H9 (cell line): ENCODE results near the gene UNC13C. TPM values are rescaled to one million over a fixed set of nuclear protein-coding genes. Genes with fewer than 3 reads are reported as not detected.

Experiments used
- DNase-seq: peaks from one replicate; pipeline ENCODE4 v3.0.0-alpha.2; 2017
- H2AFZ ChIP-seq: one replicate; pipeline ENCODE4 v1.6.1; 2013; ENCODE audit warnings: mild to moderate bottlenecking, low read length, control low read depth, moderate library complexity
- H2AK5ac ChIP-seq: 2 replicates; pipeline ENCODE4 v1.6.1; 2013; ENCODE audit warnings: low read length, control low read depth, mixed read lengths; ENCODE audit not compliant: insufficient read length
- H2BK120ac ChIP-seq: one replicate; pipeline ENCODE4 v1.6.1; 2013; ENCODE audit warnings: low read depth, mild to moderate bottlenecking, low read length, control low read depth, inconsistent platforms; ENCODE audit not compliant: poor library complexity, severe bottlenecking
- H2BK12ac ChIP-seq: 2 replicates; pipeline ENCODE4 v1.6.1; 2013; ENCODE audit warnings: low read length, control low read depth, mixed read lengths, low read depth; ENCODE audit not compliant: insufficient read length
- H2BK15ac ChIP-seq: 2 replicates; pipeline ENCODE4 v1.6.1; 2013; ENCODE audit warnings: low read depth, low read length, control low read depth
- H2BK20ac ChIP-seq: one replicate; pipeline ENCODE4 v1.6.1; 2013; ENCODE audit warnings: low read depth, mild to moderate bottlenecking, low read length, control low read depth, inconsistent platforms; ENCODE audit not compliant: poor library complexity, severe bottlenecking
- H2BK5ac ChIP-seq: 2 replicates; pipeline ENCODE4 v1.6.1; 2013; ENCODE audit warnings: low read length, control low read depth, mixed read lengths; ENCODE audit not compliant: insufficient read length
- H3K14ac ChIP-seq: 2 replicates; pipeline ENCODE4 v1.6.1; 2013; ENCODE audit warnings: low read length, control low read depth; ENCODE audit not compliant: insufficient read depth
- H3K18ac ChIP-seq: 2 replicates; pipeline ENCODE4 v1.6.1; 2013; ENCODE audit warnings: low read depth, mild to moderate bottlenecking, mixed read lengths, low read length, control low read depth; ENCODE audit not compliant: insufficient read length
- H3K23ac ChIP-seq: 2 replicates; pipeline ENCODE4 v1.6.1; 2013; ENCODE audit warnings: low read length, control low read depth, mixed read lengths, low read depth; ENCODE audit not compliant: insufficient read length
- H3K23me2 ChIP-seq: 2 replicates; pipeline ENCODE4 v1.6.1; 2013; ENCODE audit warnings: low read depth, mild to moderate bottlenecking, mixed read lengths, low read length, control low read depth; ENCODE audit not compliant: insufficient read length, poor library complexity, severe bottlenecking
- H3K27ac ChIP-seq: 2 replicates; pipeline ENCODE4 v1.5.1; 2013; ENCODE audit warnings: low read length, control low read depth, mixed read lengths, low read depth; ENCODE audit not compliant: insufficient read length
- H3K27me3 ChIP-seq: 2 replicates; pipeline ENCODE4 v1.6.1; 2013; ENCODE audit warnings: low read length, control low read depth, inconsistent platforms; ENCODE audit not compliant: insufficient read depth
- H3K4ac ChIP-seq: 2 replicates; pipeline ENCODE4 v1.6.1; 2013; ENCODE audit warnings: low read depth, mild to moderate bottlenecking, control low read depth, inconsistent platforms, low read length, moderate library complexity
- H3K4me1 ChIP-seq: 2 replicates; pipeline ENCODE4 v1.6.1; 2013; ENCODE audit warnings: low read length, control low read depth, inconsistent platforms; ENCODE audit not compliant: insufficient read depth
- H3K4me2 ChIP-seq: 2 replicates; pipeline ENCODE4 v1.6.1; 2013; ENCODE audit warnings: low read length, control low read depth, mixed read lengths; ENCODE audit not compliant: insufficient read length, insufficient read depth
- H3K56ac ChIP-seq: 2 replicates; pipeline ENCODE4 v1.6.1; 2013; ENCODE audit warnings: low read depth, mild to moderate bottlenecking, mixed read lengths, low read length, control low read depth; ENCODE audit not compliant: insufficient read length
- H3K79me1 ChIP-seq: 2 replicates; pipeline ENCODE4 v1.6.1; 2013; ENCODE audit warnings: low read depth, mild to moderate bottlenecking, moderate library complexity, low read length, control low read depth, inconsistent platforms; ENCODE audit not compliant: insufficient read depth, poor library complexity, severe bottlenecking
- H3K79me2 ChIP-seq: 2 replicates; pipeline ENCODE4 v1.6.1; 2013; ENCODE audit warnings: low read length, control low read depth, inconsistent platforms; ENCODE audit not compliant: insufficient read depth
- H3K9ac ChIP-seq: 2 replicates; pipeline ENCODE4 v1.6.1; 2013; ENCODE audit warnings: low read length, control low read depth, mixed read lengths; ENCODE audit not compliant: insufficient read length; ENCODE audit errors: extremely low read depth
- H3K9me3 ChIP-seq: one replicate; pipeline ENCODE4 v1.6.1; 2013; ENCODE audit warnings: low read depth, low read length, inconsistent platforms; ENCODE audit not compliant: control insufficient read depth
- H3T11ph ChIP-seq: one replicate; pipeline ENCODE4 v1.6.1; 2013; ENCODE audit warnings: mild to moderate bottlenecking, low read length, control low read depth, inconsistent platforms
- H4K20me1 ChIP-seq: one replicate; pipeline ENCODE4 v1.6.1; 2013; ENCODE audit not compliant: control insufficient read depth, insufficient read length, insufficient read depth
- H4K5ac ChIP-seq: 2 replicates; pipeline ENCODE4 v1.6.1; 2013; ENCODE audit warnings: low read depth, mild to moderate bottlenecking, mixed read lengths, low read length, control low read depth; ENCODE audit not compliant: insufficient read length
- H4K8ac ChIP-seq: replicated peaks from 2 replicates; pipeline ENCODE4 v1.6.1; 2013; ENCODE audit warnings: low read length, control low read depth, mixed read lengths, low read depth; ENCODE audit not compliant: insufficient read length
- H4K91ac ChIP-seq: 2 replicates; pipeline ENCODE4 v1.6.1; 2013; ENCODE audit warnings: low read depth, mild to moderate bottlenecking, moderate library complexity, mixed read lengths, low read length, control low read depth; ENCODE audit not compliant: insufficient read length
- H3K27ac Mint-ChIP-seq, 3 experiments: 2 replicates in 2 of 3; 3 replicates in 1 of 3; pipeline ENCODE4 v1.8.0; 2020 to 2021; ENCODE audit warnings: mixed read lengths in 3 of 3, mild to moderate bottlenecking in 1 of 3, moderate library complexity in 1 of 3
- H3K27me3 Mint-ChIP-seq: 2 replicates; pipeline ENCODE4 v1.8.0; 2021; ENCODE audit warnings: low read depth, mild to moderate bottlenecking, moderate library complexity, mixed read lengths
- H3K36me3 Mint-ChIP-seq, 3 experiments: 2 replicates in 2 of 3; 3 replicates in 1 of 3; pipeline ENCODE4 v1.8.0; 2020 to 2021; ENCODE audit warnings: low read depth in 3 of 3, mixed read lengths in 3 of 3; ENCODE audit not compliant: insufficient read depth in 1 of 3
- H3K4me1 Mint-ChIP-seq, 2 experiments: 2 replicates each; pipeline ENCODE4 v1.8.0; 2020; ENCODE audit warnings: mixed read lengths in 2 of 2
- H3K4me3 Mint-ChIP-seq, 2 experiments: 2 replicates in 1 of 2; 3 replicates in 1 of 2; pipeline ENCODE4 v1.8.0; 2020 to 2021; ENCODE audit warnings: mild to moderate bottlenecking in 2 of 2, mixed read lengths in 2 of 2, moderate library complexity in 1 of 2
- H3K9me3 Mint-ChIP-seq, 2 experiments: 2 replicates in 1 of 2; 3 replicates in 1 of 2; pipeline ENCODE4 v1.8.0; 2020; ENCODE audit warnings: mild to moderate bottlenecking in 2 of 2, mixed read lengths in 2 of 2, moderate library complexity in 1 of 2
- WGBS: extraction: QIAGEN DNeasy Blood & Tissue Kit; methylation state at CpG from one replicate; pipeline ENCODE4 v1.1.7; 2013; ENCODE audit warnings: missing lambda C conversion rate, low lambda C conversion rate, mixed read lengths; ENCODE audit not compliant: insufficient read length; ENCODE audit errors: extremely low coverage; 5-methylcytosine and 5-hydroxymethylcytosine counted together
- total RNA-seq: library from RNA; stranded (reverse); gene quantifications from 2 replicates; pipeline ENCODE4 v1.2.1, GENCODE V29; 2021
- TF ChIP-seq, protein P1 (sequence below): fragments of 200-600 bp; sonication (generic); conservative IDR thresholded peaks from 3 replicates; pipeline ENCODE4 v1.8.0; 2021; ENCODE audit warnings: antibody characterized with exemption, mild to moderate bottlenecking

Gene UNC13C
- total RNA-seq, 1 experiment from 2014 or later = 0.02 TPM

DNA sequence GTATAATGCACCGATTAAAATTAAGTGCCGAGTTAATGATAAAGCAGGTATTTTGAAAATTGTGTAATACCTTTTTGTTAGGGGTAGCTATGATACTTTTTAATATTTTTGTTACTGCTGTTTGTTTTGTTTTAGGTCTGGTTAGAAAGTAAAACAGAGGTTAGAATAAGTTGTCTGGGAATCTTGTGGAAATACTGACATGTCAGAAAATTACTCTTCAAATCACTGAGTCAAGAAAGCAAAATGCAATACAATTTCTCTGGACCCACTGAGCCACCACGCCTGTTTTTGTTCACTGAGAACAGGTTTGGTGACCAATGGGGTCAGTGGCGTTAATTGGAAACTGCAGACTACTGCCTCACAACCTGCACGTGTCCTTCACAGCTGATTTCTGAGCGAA lies 601.6 kb downstream of the UNC13C start:
- Mint-ChIP-seq H3K9me3 (peaks cover 0 to 4% of the 10 kb centered on the region in 2 experiments; a peak in 1 of 5 replicates), H3K4me3 (no peak overlapping the region), H3K27ac (no peak overlapping the region), H3K36me3 (no peaks in the 10 kb centered on the region), H3K27me3 (no peaks in the 10 kb centered on the region), H3K4me1 (peaks cover 0 to 5% of the 10 kb centered on the region in 2 experiments; a peak in 1 of 4 replicates)
- H4K20me1 ChIP-seq = no peaks in the 10 kb centered on the region
- no peaks in the 10 kb centered on the region for H3K9me3 ChIP-seq
- no peak overlapping the region for H3K56ac ChIP-seq
- H3K27me3 ChIP-seq = no peaks in the 10 kb centered on the region
- H2BK15ac ChIP-seq = no peak overlapping the region
- H4K5ac ChIP-seq = no peak overlapping the region
- no peak overlapping the region for H2BK20ac ChIP-seq
- H3K18ac ChIP-seq = no peak overlapping the region
- H3K9ac ChIP-seq = no peak overlapping the region
- H3K79me1 ChIP-seq = no peaks in the 10 kb centered on the region
- H3T11ph ChIP-seq = no peak overlapping the region
- no CpG with 5 or more reads among the region's 6 CpGs for WGBS
- TF ChIP-seq, protein P1, sequence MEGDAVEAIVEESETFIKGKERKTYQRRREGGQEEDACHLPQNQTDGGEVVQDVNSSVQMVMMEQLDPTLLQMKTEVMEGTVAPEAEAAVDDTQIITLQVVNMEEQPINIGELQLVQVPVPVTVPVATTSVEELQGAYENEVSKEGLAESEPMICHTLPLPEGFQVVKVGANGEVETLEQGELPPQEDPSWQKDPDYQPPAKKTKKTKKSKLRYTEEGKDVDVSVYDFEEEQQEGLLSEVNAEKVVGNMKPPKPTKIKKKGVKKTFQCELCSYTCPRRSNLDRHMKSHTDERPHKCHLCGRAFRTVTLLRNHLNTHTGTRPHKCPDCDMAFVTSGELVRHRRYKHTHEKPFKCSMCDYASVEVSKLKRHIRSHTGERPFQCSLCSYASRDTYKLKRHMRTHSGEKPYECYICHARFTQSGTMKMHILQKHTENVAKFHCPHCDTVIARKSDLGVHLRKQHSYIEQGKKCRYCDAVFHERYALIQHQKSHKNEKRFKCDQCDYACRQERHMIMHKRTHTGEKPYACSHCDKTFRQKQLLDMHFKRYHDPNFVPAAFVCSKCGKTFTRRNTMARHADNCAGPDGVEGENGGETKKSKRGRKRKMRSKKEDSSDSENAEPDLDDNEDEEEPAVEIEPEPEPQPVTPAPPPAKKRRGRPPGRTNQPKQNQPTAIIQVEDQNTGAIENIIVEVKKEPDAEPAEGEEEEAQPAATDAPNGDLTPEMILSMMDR = no peak
- no peak overlapping the region for H2AFZ ChIP-seq
- H2BK120ac ChIP-seq = no peak overlapping the region
- H4K8ac ChIP-seq = no peak overlapping the region
- no peak overlapping the region for H3K4me2 ChIP-seq
- H3K79me2 ChIP-seq = no peaks in the 10 kb centered on the region
- DNase-seq = no peak
- no peaks in the 10 kb centered on the region for H3K23me2 ChIP-seq
- H3K23ac ChIP-seq = no peak overlapping the region
- H2BK12ac ChIP-seq = no peak overlapping the region
- H4K91ac ChIP-seq = no peak overlapping the region
- H3K27ac ChIP-seq = no peak overlapping the region
- H3K14ac ChIP-seq = no peak overlapping the region
- no peak overlapping the region for H2AK5ac ChIP-seq
- no peak overlapping the region for H3K4ac ChIP-seq
- no peak overlapping the region for H2BK5ac ChIP-seq
- H3K4me1 ChIP-seq = no peaks in the 10 kb centered on the region
